ENCODE data around the gene ZNF483.

DNA sequence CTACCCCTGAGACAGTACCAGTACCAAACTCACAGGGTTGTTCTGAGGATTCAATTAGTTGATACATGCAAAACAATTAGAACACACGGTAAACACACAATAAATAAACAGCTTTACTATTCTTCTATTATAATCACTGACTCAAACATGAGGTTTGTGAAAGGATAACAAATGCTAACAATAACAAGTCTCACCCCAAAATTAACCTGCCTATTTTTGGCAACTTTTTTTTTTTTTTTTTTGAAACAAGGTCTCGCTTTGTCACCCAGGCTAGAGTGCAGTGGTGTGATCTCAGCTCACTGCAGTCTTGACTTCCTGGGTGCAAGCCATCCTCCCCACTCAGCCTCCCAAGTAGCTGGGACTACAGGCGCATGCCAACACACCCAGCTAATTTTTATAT lies 47.3 kb upstream of the ZNF483 start:
- TF ChIP-seq CTCF (conservative IDR thresholded peaks at IDR 0.05 in 1 of 2, IDR thresholded peaks at IDR 0.05 in 1 of 2; ENCODE audit: extremely low read depth in 1 of 2, insufficient read depth in 1 of 2, low read depth in 1 of 2, low read length in 2 of 2) (no peak), EZH2 (IDR thresholded peaks at IDR 0.05; ENCODE audit: borderline replicate concordance, low read length) (no peak)
